GM19455 (cell line): ENCODE measurements around the gene PSTK.

Experiments used
- ATAC-seq: cut with Tn5 transposase; IDR thresholded peaks from one replicate; pipeline ENCODE4 v1.9.1; 2021; ENCODE audit not compliant: unreplicated experiment

The PSTK gene

GRCh38 chr10:122980209-122981065, at the start of gene PSTK:
TSS of gene PSTK (plus strand) at chr10:122980401. CDS start at chr10:122980480, 79 bp downstream.
- ATAC-seq, result peak; percentile 96

- no peak for ATAC-seq
These were observed 48.9 kb upstream of the PSTK start for GRCh38 chr10:122931088-122931906.

- no peak for ATAC-seq
These were observed 40.9 kb upstream of the PSTK start for GRCh38 chr10:122939133-122939855.

GRCh38 chr10:122939856-122940543, 40.2 kb upstream of the PSTK start:
- no peak for ATAC-seq

GRCh38 chr10:122949296-122949695, 30.9 kb upstream of the PSTK start:
- no peak for ATAC-seq

- ATAC-seq, result peak; percentile 99
These were observed 26.1 kb upstream of the PSTK start, which contains the start of gene C10orf88 for GRCh38 chr10:122953902-122954730. TSS of gene C10orf88 (minus strand) at chr10:122954227. CDS start at chr10:122954178, 49 bp downstream.

- ATAC-seq, result no peak
These were observed 25.5 kb upstream of the PSTK start for GRCh38 chr10:122954731-122955050.

GRCh38 chr10:122955892-122956291, 24.3 kb upstream of the PSTK start:
- ATAC-seq, result no peak

GRCh38 chr10:122957474-122957873, 22.7 kb upstream of the PSTK start:
- no peak for ATAC-seq

GRCh38 chr10:122962405-122962804, 17.8 kb upstream of the PSTK start:
- no peak for ATAC-seq

- no peak for ATAC-seq
These were observed 13.3 kb upstream of the PSTK start for GRCh38 chr10:122966879-122967278.

- no peak for ATAC-seq
These were observed 11.5 kb upstream of the PSTK start for GRCh38 chr10:122968698-122969097.

- ATAC-seq, result no peak
These were observed 6.2 kb upstream of the PSTK start for GRCh38 chr10:122974023-122974422.

- no peak for ATAC-seq
These were observed 5.6 kb upstream of the PSTK start for GRCh38 chr10:122974543-122975064.

- ATAC-seq, result no peak
These were observed 864 bp downstream of the PSTK start for GRCh38 chr10:122981066-122981464.

- no peak for ATAC-seq
These were observed 3.7 kb downstream of the PSTK start for GRCh38 chr10:122983898-122984297.

GRCh38 chr10:122984708-122985107, 4.5 kb downstream of the PSTK start:
- no peak for ATAC-seq

- no peak for ATAC-seq
These were observed 6.1 kb downstream of the PSTK start for GRCh38 chr10:122986335-122986734.

GRCh38 chr10:122988501-122988900, 8.3 kb downstream of the PSTK start:
- ATAC-seq, result no peak

- no peak for ATAC-seq
These were observed 10.1 kb downstream of the PSTK start for GRCh38 chr10:122990278-122990677.
